GM23248 (cell line): ENCODE data around the gene BCL2L11. TPM values are rescaled to one million over a fixed set of nuclear protein-coding genes. Genes with fewer than 3 reads are reported as not detected.

Experiments
- DNase-seq: peaks from one replicate; pipeline ENCODE4 v3.0.0-alpha.2; 2015
- H2AFZ ChIP-seq: fragments of 200-600 bp; sonication (generic); 2 replicates; pipeline ENCODE4 v1.6.1; 2016; ENCODE audit warnings: antibody characterized with exemption
- H3F3A ChIP-seq: fragments of 200-600 bp; sonication (generic); 2 replicates; pipeline ENCODE4 v1.6.1; 2016; ENCODE audit warnings: mild to moderate bottlenecking, antibody characterized with exemption, mixed run types; ENCODE audit not compliant: insufficient read depth
- H3K27ac ChIP-seq: fragments of 200-600 bp; sonication (generic); 2 replicates; pipeline ENCODE4 v1.5.1; 2016; ENCODE audit warnings: mild to moderate bottlenecking
- H3K27me3 ChIP-seq: fragments of 200-600 bp; sonication (generic); replicated peaks from 2 replicates; pipeline ENCODE4 v1.6.1; 2016; ENCODE audit warnings: mild to moderate bottlenecking; ENCODE audit not compliant: insufficient read depth
- H3K36me3 ChIP-seq: fragments of 200-600 bp; sonication (generic); 2 replicates; pipeline ENCODE4 v1.6.1; 2016; ENCODE audit warnings: low read depth, mild to moderate bottlenecking
- H3K4me1 ChIP-seq: fragments of 200-600 bp; sonication (generic); 2 replicates; pipeline ENCODE4 v1.6.1; 2016; ENCODE audit warnings: mild to moderate bottlenecking; ENCODE audit not compliant: insufficient read depth
- H3K4me2 ChIP-seq: fragments of 200-600 bp; sonication (generic); one replicate; pipeline ENCODE4 v1.6.1; 2016; ENCODE audit warnings: mild to moderate bottlenecking; ENCODE audit not compliant: unreplicated experiment
- H3K4me3 ChIP-seq: fragments of 200-600 bp; sonication (generic); 2 replicates; pipeline ENCODE4 v1.5.1; 2016; ENCODE audit warnings: mild to moderate bottlenecking
- H3K79me2 ChIP-seq: fragments of 200-600 bp; sonication (generic); 2 replicates; pipeline ENCODE4 v1.6.1; 2016; ENCODE audit warnings: mild to moderate bottlenecking; ENCODE audit not compliant: insufficient read depth
- H3K9ac ChIP-seq: fragments of 200-600 bp; sonication (generic); 2 replicates; pipeline ENCODE4 v1.6.1; 2016; ENCODE audit warnings: mild to moderate bottlenecking
- H3K9me2 ChIP-seq: fragments of 200-600 bp; sonication (generic); 2 replicates; pipeline ENCODE4 v1.6.1; 2016; ENCODE audit warnings: mixed run types, mild to moderate bottlenecking, moderate library complexity; ENCODE audit not compliant: insufficient read depth
- H3K9me3 ChIP-seq: fragments of 200-600 bp; sonication (generic); one replicate; pipeline ENCODE4 v1.6.1; 2017; ENCODE audit warnings: low read depth
- H4K20me1 ChIP-seq: fragments of 200-600 bp; sonication (generic); 2 replicates; pipeline ENCODE4 v1.6.0; 2016; ENCODE audit not compliant: insufficient read depth
- EZH2 ChIP-seq: fragments of 200-600 bp; sonication (generic); IDR thresholded peaks from 2 replicates; pipeline ENCODE4 v1.6.1; 2018; ENCODE audit warnings: antibody characterized with exemption, mild to moderate bottlenecking; ENCODE audit not compliant: insufficient read depth, poor library complexity, severe bottlenecking
- EZH2phosphoT487 ChIP-seq: fragments of 200-600 bp; sonication (generic); IDR thresholded peaks from 2 replicates; pipeline ENCODE4 v1.6.1; 2018; ENCODE audit warnings: antibody characterized with exemption, moderate library complexity, mild to moderate bottlenecking, low read depth; ENCODE audit not compliant: insufficient read depth
- WGBS, 2 experiments: methylation state at CpG; one replicate each; pipeline ENCODE4 v1.1.6; 2015 to 2017; ENCODE audit warnings: low lambda C conversion rate in 2 of 2, low coverage in 1 of 2; ENCODE audit errors: missing lambda C conversion rate in 2 of 2; 5-methylcytosine and 5-hydroxymethylcytosine counted together
- in situ Hi-C: fragments of 300-500 bp; cut with MboI; formaldehyde crosslinking; loops from 2 replicates; pipeline ENCODE4 v1.15.0; 2020
- polyA plus RNA-seq: library from polyadenylated mRNA; unstranded; fragments of >200 nt; fragmentation: Nextera tagmentation; extraction: Ambion mirVana; gene quantifications from 2 replicates; pipeline ENCODE4 v1.2.1, GENCODE V29; 2016
- total RNA-seq: library from RNA; depleted of rRNA; stranded (reverse); fragments of >200 nt; shearing (Covaris generic); gene quantifications from 2 replicates; pipeline ENCODE4 v1.2.3, GENCODE V29; 2014

Gene BCL2L11
- total and polyA plus RNA-seq, 2 experiments from 2014 or later = 0.22 to 0.55 TPM

GRCh38 chr2:111178296-111178695, 57.6 kb downstream of the BCL2L11 start:
- Histone ChIP-seq H3K9ac (no peak overlapping the region), H3K27ac (no peak overlapping the region), H2AFZ (no peak overlapping the region), H3K79me2 (no peaks in the 10 kb centered on the region), H3K4me1 (no peaks in the 10 kb centered on the region), H3K36me3 (no peaks in the 10 kb centered on the region), H3K27me3 (no peaks in the 10 kb centered on the region; the same call in 1 of the 2 replicates), H4K20me1 (no peaks in the 10 kb centered on the region), H3K9me2 (no peaks in the 10 kb centered on the region), H3F3A (no peaks in the 10 kb centered on the region), H3K9me3 (no peaks in the 10 kb centered on the region), H3K4me2 (no peak overlapping the region), H3K4me3 (no peak overlapping the region)
- DNase-seq = no peak
- no peak for TF ChIP-seq EZH2phosphoT487
- TF ChIP-seq EZH2 = no peak
- WGBS, 2 experiments = 94 to 99% methylated on average over 4 of the region's 4 CpGs
- in situ Hi-C loops = no loop called here

GRCh38 chr2:111178730-111179405, 58.2 kb downstream of the BCL2L11 start:
- no peaks in the 10 kb centered on the region for H3K36me3 ChIP-seq
- DNase-seq = no peak

GRCh38 chr2:111182121-111182520, 61.4 kb downstream of the BCL2L11 start:
- no peaks in the 10 kb centered on the region for H3K36me3 ChIP-seq
- no peak overlapping the region for H3K4me3 ChIP-seq
- no peak overlapping the region for H3K9ac ChIP-seq
- no peaks in the 10 kb centered on the region for H3K27me3 ChIP-seq
- H3K9me3 ChIP-seq = no peaks in the 10 kb centered on the region
- H3K27ac ChIP-seq = no peak overlapping the region
- no peak overlapping the region for H3K4me2 ChIP-seq
- no peak for TF ChIP-seq EZH2
- TF ChIP-seq EZH2phosphoT487 = no peak
- no peak for DNase-seq
- H3K4me1 ChIP-seq = no peaks in the 10 kb centered on the region
- 86 to 91% methylated on average over 2 of the region's 2 CpGs for WGBS, 2 experiments
- no peaks in the 10 kb centered on the region for H3F3A ChIP-seq
- no peaks in the 10 kb centered on the region for H3K79me2 ChIP-seq
- H4K20me1 ChIP-seq = no peaks in the 10 kb centered on the region
- H2AFZ ChIP-seq = no peak overlapping the region
- in situ Hi-C loops = no loop called here
- H3K9me2 ChIP-seq = no peaks in the 10 kb centered on the region

More at GRCh38 chr2:111178730-111179405, 58.2 kb downstream of the BCL2L11 start:
- Histone ChIP-seq H3K4me2 (no peak overlapping the region), H3K4me1 (no peaks in the 10 kb centered on the region), H2AFZ (no peak overlapping the region), H3K9me3 (no peaks in the 10 kb centered on the region), H3F3A (no peaks in the 10 kb centered on the region), H3K9ac (no peak overlapping the region), H3K4me3 (no peak overlapping the region), H4K20me1 (no peaks in the 10 kb centered on the region), H3K27me3 (no peaks in the 10 kb centered on the region; the same call in 1 of the 2 replicates), H3K9me2 (no peaks in the 10 kb centered on the region), H3K79me2 (no peaks in the 10 kb centered on the region), H3K27ac (no peak overlapping the region)
- TF ChIP-seq EZH2phosphoT487 (no peak), EZH2 (no peak)
- in situ Hi-C loops = no loop called here
- WGBS, 2 experiments = 78 to 82% methylated on average over 5 of the region's 5 CpGs

- Histone ChIP-seq H3K79me2 (no peaks in the 10 kb centered on the region), H3K4me3 (no peak overlapping the region), H3K9me2 (no peaks in the 10 kb centered on the region), H3K4me1 (no peaks in the 10 kb centered on the region), H3K4me2 (no peak overlapping the region), H3K27ac (no peak overlapping the region), H3K9me3 (no peaks in the 10 kb centered on the region), H3K27me3 (no peaks in the 10 kb centered on the region), H3K36me3 (no peaks in the 10 kb centered on the region), H3F3A (no peaks in the 10 kb centered on the region), H3K9ac (no peak overlapping the region), H2AFZ (no peak overlapping the region), H4K20me1 (no peaks in the 10 kb centered on the region)
- no peak for DNase-seq
- WGBS, 2 experiments = 63 to 65% methylated on average over 2 of the region's 2 CpGs
- no peak for TF ChIP-seq EZH2phosphoT487
- TF ChIP-seq EZH2 = no peak
- in situ Hi-C loops = no loop called here
Measured at GRCh38 chr2:111182740-111183139, 62.0 kb downstream of the BCL2L11 start.
